NCI-H345 treated with DMSO at 0.1 percent for 48 hours (cell line): Measurements from ENCODE around the gene ZNF429.
A peak's percentile ranks its signal among the peaks of the same experiment; 100 is the strongest.
"Not testable (repeated sequence)": the region's sequence is repeated elsewhere in the genome, so short reads cannot be mapped to it uniquely, and the experiment has no call there.

Source experiments
- DNase-seq: peaks from one replicate; lab custom pipeline; 2025; ENCODE audit not compliant: unreplicated experiment; lab: John Stamatoyannopoulos, UW

Gene ZNF429

DNA sequence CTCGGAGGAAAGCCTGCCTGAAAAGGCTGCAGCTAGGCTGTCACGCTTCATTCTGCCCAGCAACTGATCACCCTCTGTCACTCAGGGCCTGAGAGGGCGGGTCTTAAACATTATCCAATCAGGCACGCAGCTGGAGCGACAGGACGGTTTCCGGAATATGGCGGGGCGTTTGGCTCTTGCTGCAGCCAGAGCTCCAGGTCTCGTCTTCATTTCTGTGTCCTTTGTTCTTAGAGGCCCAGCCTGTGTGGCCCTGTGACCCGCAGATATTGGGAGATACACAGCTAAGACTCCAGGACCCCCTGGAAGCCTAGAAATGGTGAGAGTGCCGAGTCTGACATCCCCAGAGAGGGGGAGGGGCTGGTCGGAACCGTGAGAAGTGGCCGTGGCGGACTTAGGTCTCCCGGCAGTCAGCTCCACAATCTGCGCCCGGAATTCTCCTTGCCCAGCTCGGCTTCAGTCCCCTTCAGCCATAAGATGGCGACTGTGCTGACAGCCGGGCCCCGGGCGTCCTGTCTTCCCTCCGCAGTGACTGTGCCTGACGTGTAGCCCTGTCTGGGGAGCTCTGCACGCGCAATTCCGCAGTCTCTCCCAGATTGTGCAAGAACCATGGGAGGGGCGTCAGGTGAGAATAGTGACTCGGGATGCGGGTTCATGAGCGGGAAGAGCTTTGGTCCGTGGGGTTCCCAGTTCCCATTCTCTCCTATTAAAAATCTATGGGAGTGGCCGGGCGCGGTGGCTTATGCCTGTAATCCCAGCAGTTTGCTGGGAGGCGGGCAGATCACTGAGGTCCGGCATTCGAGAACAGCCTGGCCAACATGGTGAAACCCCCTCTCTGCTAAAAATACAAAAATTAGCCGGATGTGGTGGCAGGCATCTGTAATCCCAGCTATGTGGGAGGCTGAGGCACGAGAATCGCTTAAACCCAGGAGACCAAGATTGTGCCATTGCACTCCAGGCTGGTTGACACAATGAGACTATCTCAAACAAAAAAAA lies at the start of gene ZNF429:
Gene ZNF429, plus strand, starts transcription at position 144 of the 993 bp plus-strand sequence. Its CDS starts 170 bp downstream, at position 314.
- DNase-seq: peak; percentile 76

DNA sequence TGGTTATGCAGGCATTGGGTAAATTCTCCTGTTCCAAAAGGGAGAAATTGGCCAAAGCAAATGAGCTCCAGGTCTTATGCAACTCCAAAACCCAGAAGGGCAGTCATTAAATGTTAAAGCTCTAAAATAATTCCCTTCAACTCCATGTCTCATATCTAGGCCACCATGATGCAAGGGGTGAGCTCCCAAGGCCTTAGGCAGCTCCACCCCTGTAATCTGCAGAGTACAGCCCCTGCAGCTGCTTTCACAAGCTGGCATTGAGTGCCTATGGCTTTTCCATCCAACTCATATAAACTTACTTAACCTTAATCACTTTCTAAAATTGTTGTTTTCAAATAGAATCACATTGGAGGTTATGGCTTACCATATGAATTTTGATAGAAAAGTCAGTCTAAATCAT lies 44.7 kb upstream of the ZNF429 start:
- no peak for DNase-seq

DNA sequence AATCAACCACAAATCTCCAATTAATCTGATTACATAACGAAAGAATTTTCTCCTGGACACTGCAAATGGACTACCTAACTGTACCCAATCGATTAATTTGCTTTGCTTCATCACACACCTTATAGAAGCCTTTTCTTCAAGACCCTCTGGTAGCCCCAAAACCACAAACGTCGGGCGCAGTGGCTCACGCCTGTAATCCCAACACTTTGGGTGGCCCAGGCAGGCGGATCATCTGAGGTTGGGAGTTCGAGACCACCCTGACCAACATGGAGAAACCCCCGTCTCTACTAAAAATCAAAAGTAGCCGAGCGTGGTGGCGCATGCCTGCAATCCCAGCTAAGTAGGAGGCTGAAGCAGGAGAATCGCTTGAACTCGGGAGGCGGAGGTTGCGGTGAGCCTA lies 42.9 kb upstream of the ZNF429 start:
- no peak for DNase-seq

DNA sequence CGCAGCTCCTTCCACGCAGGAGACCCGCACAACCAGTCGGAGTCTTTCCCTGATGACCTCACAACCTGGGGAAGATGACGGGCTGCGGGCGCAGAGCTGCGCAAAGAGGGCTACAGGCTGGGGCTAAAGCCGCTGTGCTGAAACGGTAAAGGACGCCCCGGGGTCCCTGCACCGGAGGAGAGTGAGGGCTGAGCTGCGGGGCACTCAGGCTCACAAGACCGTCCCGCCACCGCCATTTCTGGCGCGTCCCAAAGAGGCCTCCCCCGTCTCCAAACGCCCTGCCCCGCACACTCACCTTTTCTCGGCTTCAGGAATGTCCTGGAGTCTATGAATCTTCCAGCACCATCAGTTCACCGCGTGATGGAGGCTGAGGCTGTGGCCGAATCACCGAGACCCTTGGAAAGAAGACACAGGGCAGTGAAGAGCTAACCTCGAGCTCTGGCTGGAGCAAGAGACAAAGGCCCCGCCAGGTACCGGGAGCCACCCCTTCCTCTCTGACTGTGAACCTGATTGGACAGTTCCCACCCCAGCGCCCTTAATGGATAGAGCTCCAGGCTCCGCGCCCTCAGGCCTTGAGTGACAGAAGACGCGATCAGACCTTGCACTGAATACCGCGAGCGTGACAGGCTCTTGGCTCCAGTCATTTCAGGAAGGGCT lies 41.8 kb upstream of the ZNF429 start:
- no peak for DNase-seq

DNA sequence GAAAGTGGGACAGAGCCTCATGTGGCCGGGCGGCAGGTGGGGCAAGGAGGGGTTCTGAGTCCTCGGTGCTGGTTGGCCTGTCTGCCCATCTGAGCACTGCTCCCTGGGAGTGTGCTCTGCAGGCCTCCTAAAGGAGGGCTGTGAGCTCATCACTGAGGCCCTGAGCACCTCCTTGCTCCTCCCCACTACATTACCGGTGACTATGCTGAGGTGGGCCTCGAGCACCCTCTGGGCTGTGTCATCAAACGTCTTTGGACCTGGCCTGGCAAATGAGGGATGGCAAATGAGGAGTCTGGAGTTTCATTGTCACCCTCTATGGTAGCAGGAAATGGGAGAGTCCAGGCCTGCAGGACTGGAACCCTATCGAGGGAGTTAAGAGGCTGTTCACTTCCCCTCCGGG lies 38.8 kb upstream of the ZNF429 start:
- DNase-seq: no peak

DNA sequence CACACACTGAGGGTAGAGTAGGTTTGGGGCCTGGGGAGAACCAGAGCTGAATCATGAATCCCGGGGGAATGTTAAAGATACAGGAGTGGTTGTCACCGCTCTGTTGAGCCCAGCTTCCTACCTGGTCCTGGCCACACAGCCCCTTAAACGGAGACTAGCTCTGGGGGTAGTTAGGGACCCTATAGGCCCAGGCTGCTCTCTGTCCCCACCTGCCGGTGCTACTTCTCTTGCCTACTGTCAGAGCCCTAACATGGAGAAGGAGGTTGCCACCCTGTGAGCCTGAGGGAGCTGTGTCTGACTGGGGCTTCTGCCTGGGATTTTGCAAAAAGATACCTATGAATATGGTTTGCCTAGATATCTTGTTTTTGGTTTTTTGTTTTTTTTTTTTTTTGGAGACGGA lies 36.6 kb upstream of the ZNF429 start:
- no peak for DNase-seq

DNA sequence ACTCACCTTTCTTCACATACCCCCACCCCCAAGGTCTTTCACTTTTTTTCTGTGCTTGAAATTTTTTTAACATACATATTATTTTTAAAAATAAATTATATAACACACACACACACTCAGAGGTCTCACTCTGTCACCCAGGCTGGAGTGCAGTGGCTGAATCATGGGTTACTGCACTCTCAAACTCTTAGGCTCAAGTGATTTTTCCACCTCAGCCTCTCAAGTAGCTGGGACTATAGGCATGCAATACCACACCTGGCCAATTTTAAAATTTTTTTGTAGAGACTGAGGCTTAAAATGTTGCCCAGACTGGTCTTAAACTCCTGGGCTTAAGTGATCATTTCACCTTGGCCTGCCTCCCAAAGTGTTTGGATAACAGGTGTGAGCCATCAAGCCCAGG lies 32.9 kb upstream of the ZNF429 start:
- DNase-seq: no peak

DNA sequence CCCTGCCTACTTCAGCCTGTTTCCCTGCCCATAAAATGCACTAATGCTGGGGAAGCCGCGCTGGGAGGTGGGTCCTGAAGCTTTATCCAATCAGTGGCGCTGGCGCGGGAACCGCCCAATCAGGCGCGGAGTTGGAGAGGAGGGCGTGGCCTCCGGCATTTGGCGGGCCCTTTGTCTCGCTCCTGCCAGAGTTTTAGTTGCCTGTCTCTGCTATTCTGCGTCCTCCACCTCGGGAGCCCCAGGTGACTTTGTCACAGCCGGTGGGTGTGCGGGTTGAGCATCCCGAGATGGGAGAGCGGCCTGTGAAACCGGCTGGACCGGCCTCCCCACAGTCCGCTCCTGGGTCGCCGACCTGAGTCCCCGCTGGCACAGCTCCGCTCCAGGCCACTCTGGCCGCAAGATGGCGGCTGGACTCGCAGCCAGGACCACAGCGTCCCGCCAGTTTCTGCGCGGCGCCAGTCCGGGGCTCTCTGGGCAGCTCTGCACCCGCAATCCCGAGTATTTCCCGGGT lies 30.7 kb upstream of the ZNF429 start:
- DNase-seq: no peak

DNA sequence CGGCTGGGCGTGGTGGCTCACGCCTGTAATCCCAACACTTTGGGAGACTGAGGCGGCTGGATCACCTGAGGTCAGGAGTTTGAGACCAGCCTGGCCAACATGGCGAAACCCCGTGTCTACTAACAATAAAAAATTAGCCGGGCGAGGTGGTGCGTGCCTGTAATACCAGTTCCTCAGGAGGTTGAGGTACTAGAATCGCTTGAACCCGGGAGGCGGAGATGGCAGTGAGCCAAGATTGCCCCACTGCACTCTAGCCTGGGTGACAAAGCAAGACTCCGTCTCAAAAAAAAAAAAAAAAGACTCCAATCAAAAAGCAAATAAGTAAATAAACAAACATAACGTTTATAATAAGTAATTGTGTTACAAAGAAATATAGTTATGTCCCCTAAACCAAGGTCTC lies 23.0 kb upstream of the ZNF429 start:
- DNase-seq: not testable (repeated sequence)

DNA sequence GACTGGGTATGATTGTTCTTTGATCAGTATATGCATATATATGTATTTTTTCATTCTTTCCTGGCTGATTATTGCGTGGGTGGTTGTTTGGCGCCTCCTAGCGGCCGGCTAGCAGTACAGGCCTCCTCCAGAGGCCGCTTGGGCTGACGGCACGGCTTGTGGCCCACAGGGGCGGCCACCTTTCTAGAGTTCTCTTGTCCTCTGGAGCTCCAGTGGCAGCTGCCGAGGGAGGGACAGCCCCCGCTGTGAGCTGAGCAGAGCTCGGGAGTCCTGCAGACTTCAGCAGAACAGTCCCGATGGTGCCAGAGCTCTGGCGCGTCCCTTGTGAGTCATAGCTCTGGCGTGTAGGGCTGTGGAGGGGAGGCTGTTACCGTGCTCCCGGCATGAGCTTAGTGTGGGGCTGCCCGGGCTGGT lies 22.5 kb upstream of the ZNF429 start:
- DNase-seq: no peak

DNA sequence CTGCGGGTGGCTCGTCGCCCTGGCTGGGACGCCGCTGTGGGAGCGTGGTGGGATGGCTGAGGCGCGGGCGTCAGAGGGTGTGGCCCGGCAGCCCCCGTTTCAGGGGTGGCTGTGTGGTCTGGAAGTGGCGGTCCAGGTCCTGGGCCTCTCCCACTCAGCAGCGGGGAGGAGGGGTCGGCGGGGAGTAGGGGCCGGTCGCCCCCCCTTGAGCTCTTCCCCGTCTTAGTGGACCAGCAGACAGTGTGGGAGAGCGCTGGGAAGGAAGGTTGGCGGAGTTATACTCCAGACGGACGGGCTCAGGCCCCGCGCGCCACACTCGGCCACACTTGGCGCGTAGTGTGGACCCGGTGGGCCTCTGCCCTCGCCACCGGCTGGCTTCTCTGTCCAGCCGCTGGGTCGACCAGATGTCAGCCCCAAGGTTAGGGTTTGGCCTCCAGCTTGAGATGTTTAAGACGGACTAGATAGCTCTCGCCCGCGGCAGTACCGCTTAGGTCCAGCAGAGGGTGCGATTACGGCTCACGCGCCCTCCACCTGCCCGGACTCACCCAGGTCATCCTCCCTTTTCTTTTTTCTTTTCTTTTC lies 21.7 kb upstream of the ZNF429 start:
- no peak for DNase-seq

DNA sequence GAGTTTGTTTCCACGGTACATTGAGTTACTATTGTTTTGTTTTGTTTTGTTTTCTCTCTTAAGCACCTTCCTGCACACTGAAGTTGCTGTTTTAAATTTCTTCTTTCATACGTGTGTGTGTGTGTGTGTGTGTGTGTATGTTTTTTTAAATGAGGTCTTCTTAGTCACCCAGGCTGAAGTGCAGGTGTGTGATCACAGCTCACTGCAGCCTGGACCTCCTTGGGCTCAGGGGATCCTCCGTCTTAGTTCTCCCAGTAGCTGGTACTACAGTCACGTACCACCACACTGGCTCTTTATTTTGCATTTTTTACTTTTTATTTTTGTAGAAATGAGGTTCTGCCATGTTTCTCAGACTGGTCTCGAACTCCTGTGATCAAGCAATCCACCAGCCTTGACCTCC lies 20.8 kb upstream of the ZNF429 start:
- DNase-seq: no peak

DNA sequence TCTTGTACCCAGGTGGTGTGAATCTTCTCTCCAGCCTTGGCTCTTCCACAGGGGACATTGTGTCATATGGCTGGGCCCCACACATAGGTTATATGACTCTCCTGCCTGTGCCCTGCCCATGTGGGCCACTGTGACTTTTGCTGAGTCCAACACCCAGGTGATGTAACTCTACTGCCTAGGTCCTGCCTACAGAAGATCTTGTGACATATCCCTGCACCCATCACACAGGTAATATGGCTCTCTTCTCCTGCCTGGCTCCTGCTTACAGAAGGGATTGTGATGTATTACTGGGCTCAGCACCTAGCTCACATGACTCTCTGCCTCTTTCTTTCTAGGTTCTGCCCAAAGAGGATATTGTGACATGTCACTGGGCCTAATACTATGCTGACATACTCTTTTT lies 19.5 kb upstream of the ZNF429 start:
- no peak for DNase-seq

DNA sequence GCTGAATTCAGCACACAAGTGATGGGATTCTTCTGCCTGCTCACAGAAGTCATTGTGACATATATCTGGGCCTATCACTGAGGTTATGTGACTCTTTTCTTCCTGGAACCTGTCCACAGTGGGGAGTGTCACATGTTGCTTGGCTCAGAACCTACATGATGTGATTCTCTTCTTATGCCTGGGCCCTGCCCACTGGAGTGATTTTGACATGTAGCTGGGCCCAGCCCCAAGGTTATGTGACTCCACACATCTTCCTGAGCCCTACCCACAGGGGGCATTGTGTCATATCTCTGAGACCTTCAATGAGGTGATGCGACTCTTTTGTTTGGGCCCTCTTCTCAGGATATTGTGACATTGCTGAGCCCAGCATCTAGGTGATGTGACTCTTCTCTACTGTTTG lies 17.4 kb upstream of the ZNF429 start:
- no peak for DNase-seq

DNA sequence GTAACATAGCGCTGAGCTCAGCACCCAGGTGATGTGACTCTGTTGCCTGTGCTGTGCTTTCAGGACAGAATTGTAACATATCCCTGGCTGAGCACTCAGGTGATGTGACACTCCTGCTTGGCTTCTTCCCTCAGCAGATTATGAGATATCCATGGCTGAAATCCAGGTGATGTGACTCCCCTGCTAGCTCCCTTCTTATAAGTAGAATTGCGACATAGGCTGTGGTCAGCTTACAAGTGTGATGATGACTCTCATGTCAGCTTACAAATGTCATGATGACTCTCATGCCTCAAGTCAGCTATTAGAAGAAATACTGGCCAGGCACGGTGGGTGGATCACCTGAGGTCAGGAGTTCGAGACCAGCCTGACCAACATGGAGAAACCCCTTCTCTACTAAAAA lies 14.3 kb upstream of the ZNF429 start:
- DNase-seq: no peak

DNA sequence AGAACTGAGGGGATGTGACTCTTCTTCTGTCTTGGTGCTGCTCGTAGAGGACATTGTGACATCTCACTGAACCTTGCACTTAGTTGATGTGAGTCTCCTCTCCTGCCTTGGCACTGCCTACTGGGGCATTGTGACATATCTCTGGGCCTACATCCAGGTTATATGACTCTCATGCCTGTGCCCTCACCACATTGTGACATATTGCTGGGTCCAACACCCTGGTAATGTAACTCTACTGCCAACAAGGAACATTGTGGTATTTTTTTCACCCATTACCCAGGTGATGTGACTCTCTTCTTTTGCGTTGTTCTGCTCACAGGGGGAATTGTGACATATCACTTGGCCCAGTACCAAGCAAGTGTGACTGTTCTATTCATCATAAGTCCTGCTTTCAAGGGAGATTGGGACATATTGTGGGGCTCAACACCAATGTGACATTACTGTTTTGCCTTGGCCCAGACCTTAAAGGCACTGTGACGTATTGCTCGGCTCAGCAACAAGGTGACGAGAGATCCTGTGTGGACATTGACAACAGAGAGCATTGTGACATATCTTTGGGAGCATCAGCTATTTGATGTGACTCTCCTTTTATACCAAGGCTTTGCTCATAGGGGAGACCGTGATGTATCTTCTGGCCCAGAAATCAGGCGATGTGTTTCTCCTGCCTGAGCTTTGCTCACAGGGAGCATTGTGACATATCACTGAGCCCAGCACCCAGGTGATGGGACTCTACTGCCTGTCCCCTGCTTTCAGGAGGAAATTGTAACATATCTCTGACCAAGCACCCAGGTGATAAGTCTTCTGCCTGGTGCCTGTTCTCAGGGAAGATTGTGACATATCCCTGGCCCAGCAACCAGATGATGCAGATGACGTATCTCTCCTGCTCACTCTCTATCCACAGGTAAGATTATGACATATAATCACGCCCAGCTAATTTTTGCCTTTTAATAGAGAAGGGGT lies 12.2 kb upstream of the ZNF429 start:
- DNase-seq: no peak

DNA sequence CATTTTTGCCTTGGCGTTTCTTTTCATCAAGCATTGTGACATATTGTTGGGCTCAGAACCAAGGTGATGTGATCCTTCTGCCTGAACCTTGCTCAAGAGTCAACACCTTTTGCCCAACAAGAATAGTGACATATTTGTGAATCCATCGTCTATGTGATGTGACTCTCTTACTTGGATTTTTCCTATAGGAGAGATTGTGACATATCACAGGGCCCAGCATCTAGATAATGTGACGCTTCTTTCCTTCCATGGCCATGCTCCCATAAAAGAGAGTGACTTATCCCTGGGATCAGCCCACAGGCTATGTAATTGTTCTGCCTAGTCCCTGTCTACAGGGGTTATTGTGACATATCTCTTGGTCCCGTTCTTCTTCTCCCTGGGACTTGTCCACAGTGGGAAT lies 8.5 kb upstream of the ZNF429 start:
- DNase-seq: no peak

DNA sequence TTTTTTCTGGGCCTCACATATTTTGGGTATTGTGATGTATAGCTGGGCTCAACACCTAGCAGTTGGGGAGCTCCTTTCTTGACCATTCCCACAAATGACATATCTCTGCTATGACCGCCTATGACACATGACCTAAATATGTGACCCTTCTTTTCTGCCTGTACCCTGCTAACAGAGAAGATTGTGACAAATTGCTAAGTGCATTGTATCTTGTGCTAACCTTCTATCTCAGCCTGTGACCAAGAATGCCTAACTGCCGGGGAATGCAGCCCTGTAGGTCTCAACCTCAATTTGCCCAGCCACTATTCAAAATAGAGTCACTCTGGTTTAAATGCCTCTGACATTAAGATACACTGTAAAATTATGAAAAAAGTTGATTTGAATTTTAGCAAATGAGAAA lies 6.8 kb upstream of the ZNF429 start:
- no peak for DNase-seq

DNA sequence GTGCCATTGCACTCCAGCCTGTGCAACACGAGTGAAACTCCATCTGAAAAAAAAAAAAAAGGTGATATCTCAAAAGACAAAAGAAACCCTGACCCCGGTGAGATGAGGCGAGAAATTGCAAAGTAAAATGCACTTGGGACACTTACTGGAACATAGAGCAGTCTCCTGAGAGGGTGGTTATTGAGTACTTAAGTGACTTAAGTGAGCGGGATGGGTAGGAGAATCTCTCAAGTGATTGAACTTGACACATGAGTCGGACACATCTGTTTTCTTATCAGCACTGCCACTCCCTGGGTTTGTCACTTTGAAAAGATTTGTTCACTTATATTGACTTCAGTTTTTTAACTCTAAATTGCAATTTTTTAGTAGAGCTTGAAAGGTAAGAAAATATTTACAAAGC lies 2.8 kb downstream of the ZNF429 start:
- DNase-seq: no peak

DNA sequence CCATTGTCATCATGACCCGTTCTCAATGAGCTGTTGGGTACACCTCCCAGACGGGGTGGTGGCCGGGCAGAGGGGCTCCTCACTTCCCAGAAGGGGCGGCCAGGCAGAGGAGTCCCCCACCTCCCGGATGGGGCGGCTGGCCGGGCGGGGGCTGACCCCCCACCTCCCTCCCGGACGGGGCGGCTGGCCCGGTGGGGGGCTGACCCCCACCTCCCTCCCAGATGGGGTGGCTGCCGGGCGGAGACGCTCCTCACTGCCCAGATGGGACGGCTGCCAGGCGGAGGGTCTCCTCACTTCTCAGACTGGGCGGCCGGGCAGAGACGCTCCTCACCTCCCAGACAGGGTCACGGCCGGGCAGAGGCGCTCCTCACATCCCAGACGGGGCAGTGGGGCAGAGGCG lies 5.7 kb downstream of the ZNF429 start:
- not testable (repeated sequence) for DNase-seq

DNA sequence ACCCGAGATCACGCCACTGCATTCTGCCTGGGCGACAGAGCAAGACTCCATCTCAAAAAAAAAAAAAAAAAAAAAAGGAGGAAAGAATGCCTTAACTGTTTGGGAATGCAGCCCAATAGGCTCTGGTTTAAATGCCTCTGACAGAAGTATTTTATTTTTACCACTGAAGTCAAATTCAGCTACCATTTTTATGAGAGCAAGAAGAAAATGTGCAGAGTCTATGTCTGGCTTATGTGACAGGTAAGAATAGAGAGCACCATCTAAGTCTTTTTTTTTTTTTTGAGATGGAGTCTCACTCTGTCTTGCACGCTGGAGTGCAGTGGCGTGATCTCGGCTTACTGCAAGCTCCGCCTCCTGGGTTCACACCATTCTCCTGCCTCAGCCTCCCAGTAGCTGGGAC lies 7.2 kb downstream of the ZNF429 start:
- DNase-seq: not testable (repeated sequence)
